HL-60/S4 treated with retinoic acid at 250 ng/mL for 4 days and 3 days (cell line): ENCODE results near the gene HSD17B11.
"Not testable (repeated sequence)": the region's sequence is repeated elsewhere in the genome, so short reads cannot be mapped to it uniquely, and the experiment has no call there.

Source experiments
- in situ Hi-C: fragments of 300-500 bp; cut with MboI; formaldehyde crosslinking; loops from 2 replicates; pipeline ENCODE4 v1.7.0; 2022; ENCODE audit warnings: low sequenced_read_pairs

The HSD17B11 gene

DNA sequence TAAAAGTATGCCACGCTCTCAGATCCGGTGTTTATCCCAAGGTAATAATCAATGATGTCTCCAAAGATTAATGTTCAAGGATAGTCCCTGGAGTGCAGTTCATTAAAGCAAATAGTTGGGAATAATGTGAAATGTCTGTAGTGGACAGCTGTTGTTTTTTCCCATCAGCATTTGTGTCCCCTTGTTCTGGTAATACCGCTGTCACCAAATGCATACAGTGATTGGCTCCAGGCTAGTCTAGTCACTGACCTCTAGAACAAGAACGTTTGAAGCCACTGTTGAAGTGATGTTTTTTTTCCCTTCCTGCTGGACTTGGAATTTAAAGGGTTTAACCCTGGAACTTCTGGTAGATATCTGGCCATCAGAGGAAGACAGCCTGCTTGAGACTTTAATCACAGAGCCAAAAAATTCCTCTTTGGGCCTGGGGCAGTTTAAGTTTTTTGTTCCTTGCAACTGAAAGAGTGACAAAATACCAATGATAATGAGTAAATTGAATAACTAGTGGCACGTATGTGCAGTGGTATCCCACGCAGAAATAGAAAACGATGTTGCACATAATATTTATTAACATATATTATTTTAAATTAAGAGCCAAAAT, 30.6 kb downstream of the HSD17B11 start:
- in situ Hi-C loops: no loop called here

DNA sequence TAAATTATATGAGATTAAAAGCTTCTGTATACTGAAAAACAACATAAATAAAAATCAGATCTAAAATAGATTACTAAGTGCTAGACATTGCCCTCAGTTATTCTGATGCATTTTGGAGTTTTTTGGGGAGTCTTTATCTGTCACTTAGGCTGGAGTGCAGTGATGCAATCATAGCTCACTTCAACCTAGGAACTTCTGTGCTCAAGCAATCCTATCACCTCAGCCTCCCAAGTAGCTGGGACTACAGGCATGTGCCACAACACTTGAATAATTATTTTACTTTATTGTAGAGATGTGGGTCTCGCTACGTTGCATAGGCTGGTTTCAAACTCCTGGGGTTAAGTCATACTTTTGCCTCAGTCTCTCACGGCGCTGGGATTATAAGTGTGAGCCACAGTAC, 31.7 kb downstream of the HSD17B11 start:
- in situ Hi-C loops: no loop called here

DNA sequence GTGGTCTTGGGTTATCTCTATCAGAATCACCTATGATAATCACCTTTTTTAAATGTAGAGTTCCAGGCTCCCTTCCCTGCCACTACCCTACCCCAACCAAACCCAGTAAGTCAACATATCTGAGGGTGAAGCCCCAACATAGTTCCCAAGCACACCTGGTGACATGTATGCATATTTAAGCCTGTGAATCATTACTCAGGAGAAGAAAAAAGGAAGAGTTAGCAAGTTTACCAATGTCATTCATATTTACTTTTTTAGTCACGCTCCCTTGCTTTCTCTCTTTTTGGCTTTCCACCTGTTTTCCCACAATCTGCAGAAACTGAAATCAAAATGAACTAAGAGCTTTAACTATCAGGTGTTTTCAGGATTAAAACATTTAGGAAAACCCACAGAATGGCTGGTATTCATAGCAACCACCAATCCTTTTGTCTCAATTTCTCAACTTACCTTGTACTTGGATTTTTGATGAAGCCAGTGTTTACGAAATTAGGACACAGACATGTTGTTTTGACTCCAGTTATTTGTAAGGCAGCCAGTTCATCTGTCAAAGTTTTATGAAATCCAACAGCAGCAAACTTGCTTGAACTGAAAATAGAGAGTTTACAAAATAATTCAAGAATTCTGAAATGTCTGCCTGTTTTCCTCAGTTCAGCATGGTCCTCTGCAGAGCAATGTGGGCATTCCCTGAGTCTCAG, 34.0 kb downstream of the HSD17B11 start:
- in situ Hi-C loops: no loop called here

DNA sequence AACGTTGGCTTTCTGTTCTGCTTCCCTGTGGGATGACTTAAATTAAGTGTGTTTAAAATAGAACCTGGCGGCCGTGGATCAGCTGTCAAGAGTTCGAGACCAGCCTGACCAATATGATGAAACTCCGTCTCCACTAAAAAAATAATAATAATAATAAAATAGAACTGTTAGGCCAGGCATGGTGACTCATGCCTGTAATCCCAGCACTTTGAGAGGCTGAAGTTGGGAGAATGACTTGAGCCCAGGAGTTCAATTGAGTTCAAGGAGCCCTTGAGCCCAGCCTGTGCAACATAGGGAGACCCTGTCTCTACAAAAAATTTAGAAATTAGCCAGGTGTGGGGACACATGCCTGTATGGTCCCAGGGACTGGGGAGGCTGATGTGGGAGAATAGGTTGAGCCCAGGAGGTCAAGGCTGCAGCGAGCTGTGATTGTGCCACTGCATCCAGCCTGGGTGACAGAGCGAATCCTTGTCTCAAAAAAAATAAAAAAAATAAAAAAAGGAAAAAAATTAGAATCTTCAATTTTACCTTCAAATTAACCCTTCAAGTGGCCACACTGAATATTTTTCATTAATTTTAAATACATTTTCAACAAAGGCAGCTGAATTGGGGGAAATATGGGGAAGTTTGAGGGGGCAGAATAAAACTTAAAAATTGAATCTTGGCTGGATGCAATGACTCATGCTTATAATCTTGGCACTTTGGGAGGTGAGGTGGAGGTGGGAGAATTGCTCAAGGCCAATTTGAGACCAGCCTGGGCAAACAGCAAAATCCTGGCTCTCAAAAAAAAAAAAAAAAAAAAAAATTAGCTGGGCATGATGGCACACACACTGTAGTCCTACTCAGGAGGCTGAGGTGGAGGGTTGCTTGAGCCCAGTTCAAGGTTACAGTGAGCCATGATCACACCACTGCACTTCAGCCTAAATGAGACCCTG, 36.6 kb downstream of the HSD17B11 start:
- in situ Hi-C loops: no loop called here

DNA sequence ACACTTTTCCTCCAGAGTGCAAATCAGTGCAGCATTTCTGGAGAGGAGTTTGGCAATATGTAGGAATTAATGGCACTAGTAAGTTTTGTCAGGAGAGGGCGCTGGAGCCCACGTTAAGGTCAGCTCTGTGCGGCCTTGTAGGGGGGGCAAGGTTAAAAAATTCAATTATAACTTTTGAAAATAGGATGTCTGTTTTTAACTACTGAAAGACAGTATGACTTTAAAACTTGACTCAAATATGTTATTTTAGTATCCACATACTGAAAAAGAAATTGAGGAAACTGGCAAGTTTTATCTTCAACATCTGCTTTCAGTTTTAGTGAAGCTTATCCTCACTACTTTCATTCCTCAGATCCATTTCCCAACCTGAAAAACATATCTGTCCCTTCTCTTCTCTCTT, 37.4 kb downstream of the HSD17B11 start:
- in situ Hi-C loops: no loop called here

DNA sequence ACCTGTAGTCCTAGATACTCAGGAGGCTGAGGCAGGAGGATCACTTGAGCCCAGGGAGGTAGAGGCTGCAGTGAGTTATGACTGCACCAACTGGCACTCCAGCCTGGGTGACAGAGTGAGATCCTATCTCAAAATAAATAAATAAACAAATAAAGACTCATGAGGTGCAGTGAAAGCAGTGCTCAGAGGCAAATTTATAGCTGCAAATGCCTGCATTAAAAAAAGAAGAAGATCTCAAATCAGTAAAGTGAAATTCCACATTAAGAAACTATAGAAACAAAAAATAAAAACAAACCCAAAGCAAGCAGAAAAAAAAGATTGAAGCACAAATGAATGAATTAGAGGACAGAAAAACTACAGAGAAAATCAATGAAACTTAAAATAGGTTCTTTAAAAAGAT, 45.8 kb downstream of the HSD17B11 start:
- in situ Hi-C loops: no loop called here

DNA sequence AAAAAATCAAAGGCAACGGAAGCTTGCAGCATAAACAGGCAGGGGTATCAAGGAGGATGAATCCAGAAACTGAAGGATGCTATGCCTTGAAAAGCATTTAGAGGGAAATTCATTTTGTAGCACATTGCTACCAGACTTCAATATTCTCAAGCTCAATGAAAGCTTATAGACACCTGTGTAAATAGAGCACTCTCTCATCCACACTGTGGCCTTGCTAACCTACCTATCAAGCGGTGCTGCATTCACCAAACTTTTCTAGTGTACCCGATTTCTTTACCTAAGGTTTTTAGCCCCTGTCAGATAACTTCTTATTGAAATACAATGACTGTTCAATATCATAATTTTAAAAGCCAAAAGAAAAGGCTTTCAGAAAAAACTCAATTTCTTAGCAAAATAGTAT, 48.1 kb downstream of the HSD17B11 start:
- in situ Hi-C loops: no loop called here

DNA sequence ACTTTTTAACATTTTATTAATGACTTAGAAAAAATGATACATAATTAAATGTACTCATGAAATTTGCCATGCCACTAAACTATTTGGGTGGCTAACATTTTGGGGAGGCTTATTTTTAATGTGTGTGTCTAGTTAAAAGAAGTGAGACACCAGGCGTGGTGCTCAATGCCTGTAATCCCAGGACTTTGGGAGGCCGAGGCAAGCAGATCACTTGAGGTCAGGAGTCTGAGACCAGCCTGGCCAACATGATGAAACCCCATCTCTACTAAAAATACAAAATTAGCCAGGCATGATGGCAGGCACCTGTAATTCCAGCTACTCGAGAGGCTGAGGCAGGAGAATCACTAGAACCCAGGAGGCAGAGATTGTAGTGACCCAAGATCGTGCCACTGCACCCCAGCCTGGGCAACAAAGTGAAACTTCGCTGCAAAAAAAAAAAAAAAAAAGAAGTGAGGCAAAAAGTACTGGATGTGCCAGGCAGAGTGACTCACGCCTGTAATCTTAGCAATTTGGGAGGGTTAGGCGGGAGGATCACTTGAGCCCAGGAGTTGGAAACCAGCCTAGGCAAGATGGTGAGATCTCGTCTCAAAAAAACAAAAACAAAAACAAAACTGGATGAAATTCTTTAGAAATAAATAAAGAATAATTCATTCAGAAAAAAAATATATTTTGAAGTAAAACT, 48.9 kb downstream of the HSD17B11 start:
- in situ Hi-C loops: not testable (repeated sequence)

DNA sequence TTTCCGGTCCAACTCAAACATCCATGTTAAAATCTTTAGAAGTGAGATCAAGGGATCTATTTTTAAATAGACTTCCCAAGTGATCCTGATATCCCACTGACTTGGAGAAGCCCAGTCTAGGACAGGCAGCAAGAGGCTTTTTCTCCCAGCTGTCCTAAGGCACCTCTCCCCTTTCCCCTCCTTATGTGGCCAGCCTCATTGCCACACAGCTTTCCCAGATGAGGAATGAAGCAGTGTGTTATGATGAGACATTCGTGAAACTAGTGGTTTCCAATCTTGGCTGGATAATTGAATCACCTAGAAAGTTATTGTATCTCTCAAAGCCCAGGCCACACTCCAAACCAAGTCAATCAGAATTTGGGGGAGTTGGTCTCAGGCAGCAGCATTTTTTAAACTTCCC, 51.5 kb downstream of the HSD17B11 start:
- in situ Hi-C loops: no loop called here

DNA sequence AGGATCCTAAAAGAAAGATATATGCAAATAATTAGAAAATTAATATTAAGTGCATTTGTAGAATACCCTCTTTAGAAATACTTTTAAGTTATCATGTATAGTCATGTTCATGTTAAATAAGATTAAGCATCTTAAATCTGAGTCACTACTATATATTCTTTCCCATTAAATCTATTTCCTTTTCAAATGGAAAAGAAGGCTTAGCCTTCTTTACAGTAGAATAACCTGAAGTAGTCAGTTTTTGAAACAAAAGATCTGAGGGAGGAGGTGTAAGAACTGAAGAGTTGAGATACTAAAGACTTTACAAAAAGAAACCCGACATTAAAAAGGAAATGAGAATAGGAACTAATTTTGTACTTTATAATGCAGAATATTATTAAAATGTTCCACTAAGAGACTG, 53.6 kb downstream of the HSD17B11 start:
- in situ Hi-C loops: no loop called here

DNA sequence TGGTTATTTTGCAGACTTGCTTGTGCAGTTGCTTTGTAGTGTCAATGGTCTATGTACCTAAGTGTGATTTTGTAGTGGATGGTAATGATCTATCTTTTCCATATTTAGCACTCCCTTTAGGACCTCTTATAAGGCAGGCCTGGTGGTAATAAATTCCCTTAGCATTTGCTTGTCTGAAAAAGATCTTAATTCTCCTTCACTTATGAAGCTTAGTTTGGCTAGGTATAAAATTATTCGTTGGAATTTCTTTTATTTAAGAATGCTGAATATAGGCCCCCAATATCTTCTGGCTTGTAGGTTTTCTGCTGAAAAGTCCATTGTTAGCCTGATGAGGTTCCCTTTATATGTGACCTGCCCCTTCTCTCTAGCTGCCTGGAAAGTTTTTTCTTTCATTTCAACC, 57.7 kb downstream of the HSD17B11 start:
- in situ Hi-C loops: no loop called here

DNA sequence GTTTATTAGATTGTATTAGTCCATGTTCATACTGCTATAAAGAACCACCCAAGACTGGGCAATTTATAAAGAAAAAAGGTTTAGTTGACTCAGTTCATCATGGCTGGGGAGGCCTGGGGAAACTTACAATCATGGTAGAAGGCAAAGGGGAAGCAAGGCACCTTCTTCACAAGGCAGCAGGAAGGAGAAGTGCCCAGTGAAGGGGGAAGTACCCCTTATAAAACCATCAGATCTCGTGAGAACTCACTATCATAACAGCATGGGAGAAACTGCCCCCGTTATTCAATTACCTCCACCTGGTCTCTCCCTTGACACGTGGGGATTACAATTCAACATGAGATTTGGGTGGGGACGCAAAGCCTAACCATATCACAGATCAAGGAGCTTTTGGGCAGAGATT, 60.2 kb downstream of the HSD17B11 start:
- in situ Hi-C loops: no loop called here

DNA sequence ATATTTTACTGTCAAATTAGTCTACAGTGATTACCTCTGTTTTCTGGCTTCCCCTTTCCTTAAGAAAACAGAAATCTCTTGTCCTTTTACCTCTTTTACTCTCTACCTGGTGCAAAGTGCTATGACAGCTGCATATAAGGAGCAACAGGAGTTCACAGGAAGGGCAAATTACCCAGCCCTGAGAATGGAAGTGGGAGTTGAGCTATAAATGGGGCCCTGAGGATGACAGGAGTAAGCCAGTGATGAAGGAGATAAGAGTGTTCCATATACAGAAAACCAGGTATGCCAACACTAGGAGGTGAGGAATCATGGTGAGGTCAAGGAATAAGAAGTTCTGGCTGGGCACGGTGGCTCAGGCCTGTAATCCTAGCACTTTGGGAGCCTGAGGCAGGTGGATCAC, 63.9 kb downstream of the HSD17B11 start:
- in situ Hi-C loops: no loop called here

DNA sequence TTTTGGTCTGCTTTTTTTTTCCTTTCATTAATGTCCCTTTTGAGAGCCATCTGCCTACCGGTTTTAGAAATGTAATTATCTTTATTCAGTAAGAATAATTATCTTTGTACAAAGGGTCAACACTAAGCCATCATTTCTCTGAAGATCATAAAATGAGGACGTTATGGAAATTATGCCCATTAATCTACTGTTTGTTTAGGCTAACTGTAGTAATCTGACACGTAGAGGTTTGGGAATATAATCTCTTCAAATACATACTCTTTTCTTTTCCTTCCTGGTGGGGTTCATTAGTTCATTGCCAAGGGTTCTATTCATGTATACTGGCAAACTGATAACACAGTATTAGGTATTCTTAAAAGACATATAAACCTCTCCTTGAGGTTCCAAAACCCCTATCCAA, 64.5 kb downstream of the HSD17B11 start:
- in situ Hi-C loops: no loop called here

DNA sequence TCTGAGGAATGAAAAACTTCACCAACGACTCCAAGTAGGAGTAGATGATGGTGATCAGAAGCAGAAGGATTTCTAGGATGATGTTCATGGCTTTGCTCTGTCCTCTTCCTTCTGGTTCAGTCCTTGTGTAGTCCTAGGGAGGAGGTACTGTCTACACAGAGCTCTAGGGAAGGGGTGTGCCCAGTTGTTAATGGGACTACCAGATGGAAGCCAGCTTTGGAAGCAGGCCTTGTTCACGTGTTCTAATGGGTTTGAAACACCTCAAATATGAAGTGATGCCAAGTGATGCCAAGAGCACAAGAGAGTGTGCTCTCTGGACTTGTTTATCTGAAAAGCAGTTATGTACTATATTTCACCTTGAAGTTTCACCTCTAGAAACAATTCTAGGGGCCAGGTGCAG, 68.2 kb downstream of the HSD17B11 start, which contains the start of gene HSD17B13:
Gene HSD17B13 (minus strand): TSS at position 129 of the 400 bp plus-strand sequence. CDS start 41 bp downstream, at position 88.
- in situ Hi-C loops: no loop called here

DNA sequence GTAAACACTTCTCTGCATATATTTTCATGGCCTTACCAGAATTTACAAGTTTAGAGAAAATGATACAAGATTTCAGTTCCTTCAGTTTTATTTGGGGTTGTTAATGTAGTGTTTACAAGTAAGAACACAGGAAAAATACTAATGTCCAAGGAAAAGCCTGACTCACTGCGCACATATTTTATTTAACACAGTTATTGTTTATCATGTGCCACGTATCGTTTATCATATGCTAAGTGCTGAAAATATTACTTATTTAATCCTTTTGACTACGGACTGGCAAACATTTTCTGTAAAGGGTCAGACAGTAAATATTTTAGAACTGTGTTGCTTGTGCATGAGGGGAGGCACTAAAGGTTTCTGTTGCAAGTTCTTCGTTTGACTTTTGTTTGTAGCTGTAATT, 69.1 kb downstream of the HSD17B11 start:
- in situ Hi-C loops: no loop called here

DNA sequence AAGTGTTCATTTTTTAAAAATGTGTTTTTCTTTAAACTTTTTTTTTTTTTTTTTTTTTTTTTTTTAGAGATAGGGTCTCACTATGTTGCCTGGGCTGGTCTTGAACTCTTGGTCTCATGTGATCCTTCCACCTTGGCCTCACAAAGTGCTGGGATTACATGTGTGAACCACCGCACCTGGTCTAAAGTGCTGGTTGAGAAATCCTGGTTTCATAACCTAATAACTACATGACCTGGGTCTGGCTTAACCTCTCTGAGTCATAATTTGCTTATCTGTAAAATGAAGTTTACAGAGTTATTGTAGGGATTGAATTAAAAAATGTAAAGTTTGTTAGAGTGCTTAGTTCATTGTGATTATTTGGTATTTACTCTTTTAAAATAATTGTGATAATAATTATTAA, 73.5 kb downstream of the HSD17B11 start:
- in situ Hi-C loops: no loop called here

DNA sequence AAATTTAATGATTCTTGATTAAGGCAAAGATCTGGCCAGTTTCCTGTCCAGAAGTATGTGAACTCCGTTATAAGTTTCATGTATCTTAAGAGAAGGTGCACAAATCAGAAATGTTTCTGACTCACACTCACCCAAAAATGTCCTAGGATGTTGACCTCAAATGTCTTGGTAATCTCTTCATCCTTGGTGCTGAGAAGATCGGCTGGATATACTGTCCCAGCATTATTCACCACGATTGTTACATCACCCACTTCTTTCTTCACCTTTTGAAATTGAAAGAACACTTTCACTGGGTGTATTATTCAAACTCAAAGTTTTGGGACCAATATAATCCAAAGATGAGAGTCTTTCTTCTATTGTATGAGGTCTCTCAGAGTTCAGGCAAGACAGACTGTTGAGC, 74.0 kb downstream of the HSD17B11 start:
- in situ Hi-C loops: no loop called here

DNA sequence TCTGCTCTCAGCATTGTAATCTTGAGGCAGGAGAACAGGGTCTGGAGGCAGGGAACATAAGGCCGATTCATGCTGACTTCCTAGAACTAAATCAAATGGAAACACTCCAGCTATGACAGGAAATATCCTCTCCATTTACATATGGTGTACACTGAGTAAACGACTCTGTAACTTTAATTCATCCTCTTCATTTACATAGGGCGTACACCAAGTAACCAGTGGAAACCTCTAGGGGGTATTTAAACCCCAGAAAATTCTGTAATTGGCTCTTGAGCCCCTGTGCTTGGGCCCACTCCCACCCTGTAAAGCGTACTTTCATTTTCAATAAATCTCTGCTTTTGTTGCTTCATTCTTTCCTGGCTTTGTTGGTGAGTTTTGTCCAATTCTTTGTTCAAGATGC, 76.0 kb downstream of the HSD17B11 start:
- in situ Hi-C loops: not testable (repeated sequence)

DNA sequence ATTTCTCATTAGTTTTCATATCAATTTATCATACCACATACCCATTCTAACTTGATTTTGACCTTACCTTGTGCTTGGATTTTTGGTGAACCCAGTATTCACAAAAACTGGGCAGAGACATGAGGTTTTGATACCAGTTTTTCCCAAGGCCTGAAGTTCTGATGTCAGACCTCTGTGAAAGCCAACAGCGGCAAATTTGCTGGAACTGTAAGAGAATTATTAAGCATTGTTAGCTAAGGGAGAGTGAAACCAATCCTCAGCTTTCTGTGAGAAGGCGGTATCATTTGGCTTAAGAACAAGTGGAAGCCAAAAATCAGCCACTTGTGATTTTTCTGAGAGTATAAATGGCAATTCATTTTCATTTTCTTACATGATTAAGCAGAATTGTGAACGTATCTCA, 77.2 kb downstream of the HSD17B11 start:
- in situ Hi-C loops: no loop called here

DNA sequence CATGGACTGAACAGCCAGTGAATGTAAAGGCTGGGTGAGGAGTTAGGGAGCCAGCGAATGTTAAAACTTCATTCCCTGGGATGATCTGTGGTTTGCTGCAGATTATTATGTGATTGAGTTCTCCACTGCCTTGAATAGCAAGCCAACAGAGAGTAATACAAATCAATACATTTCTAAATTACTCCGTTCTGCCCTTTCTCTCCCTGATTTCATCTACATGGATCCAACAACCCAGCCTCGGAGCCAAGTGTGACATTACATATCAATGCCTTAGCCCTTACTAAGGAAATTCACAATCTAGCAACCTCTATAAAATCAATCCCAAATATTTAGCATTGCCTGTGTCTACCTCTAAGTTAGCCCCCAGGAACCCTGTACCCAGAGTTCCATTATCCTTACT, 79.3 kb downstream of the HSD17B11 start:
- in situ Hi-C loops: no loop called here
